Neural cell (in vitro differentiated cells): Measurements from ENCODE around the gene USH1C.

ENCODE experiments used
- EZH2 ChIP-seq: fragments of 200-600, 300-800 bp; shearing (Covaris generic), sonication (generic); IDR thresholded peaks from 2 replicates; pipeline ENCODE4 v1.6.1; 2014; ENCODE audit warnings: antibody characterized with exemption, low read length, borderline replicate concordance, mild to moderate bottlenecking; ENCODE audit not compliant: insufficient read depth, poor library complexity, severe bottlenecking
- MXI1 ChIP-seq: fragments of 450-650 bp; conservative IDR thresholded peaks from 2 replicates; pipeline ENCODE4 v1.6.1; 2014; ENCODE audit warnings: antibody characterized with exemption, mild to moderate bottlenecking; ENCODE audit not compliant: poor library complexity, severe bottlenecking
- POLR2AphosphoS5 ChIP-seq: IDR thresholded peaks from 2 replicates; pipeline ENCODE4 v1.6.1; 2012
- REST ChIP-seq: IDR thresholded peaks from 2 replicates; pipeline ENCODE4 v1.6.1; 2012; ENCODE audit warnings: borderline replicate concordance
- TF ChIP-seq, protein P1 (sequence below): fragments of 450-650 bp; IDR thresholded peaks from 2 replicates; pipeline ENCODE4 v1.5.1; 2014; ENCODE audit warnings: antibody characterized with exemption, mild to moderate bottlenecking, moderate library complexity; ENCODE audit not compliant: poor library complexity, severe bottlenecking

GRCh38 chr11:17547051-17547577, 2.9 kb upstream of the USH1C start, which contains the start of gene OTOG:
- TF ChIP-seq, protein P1, sequence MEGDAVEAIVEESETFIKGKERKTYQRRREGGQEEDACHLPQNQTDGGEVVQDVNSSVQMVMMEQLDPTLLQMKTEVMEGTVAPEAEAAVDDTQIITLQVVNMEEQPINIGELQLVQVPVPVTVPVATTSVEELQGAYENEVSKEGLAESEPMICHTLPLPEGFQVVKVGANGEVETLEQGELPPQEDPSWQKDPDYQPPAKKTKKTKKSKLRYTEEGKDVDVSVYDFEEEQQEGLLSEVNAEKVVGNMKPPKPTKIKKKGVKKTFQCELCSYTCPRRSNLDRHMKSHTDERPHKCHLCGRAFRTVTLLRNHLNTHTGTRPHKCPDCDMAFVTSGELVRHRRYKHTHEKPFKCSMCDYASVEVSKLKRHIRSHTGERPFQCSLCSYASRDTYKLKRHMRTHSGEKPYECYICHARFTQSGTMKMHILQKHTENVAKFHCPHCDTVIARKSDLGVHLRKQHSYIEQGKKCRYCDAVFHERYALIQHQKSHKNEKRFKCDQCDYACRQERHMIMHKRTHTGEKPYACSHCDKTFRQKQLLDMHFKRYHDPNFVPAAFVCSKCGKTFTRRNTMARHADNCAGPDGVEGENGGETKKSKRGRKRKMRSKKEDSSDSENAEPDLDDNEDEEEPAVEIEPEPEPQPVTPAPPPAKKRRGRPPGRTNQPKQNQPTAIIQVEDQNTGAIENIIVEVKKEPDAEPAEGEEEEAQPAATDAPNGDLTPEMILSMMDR = no peak
- TF ChIP-seq POLR2AphosphoS5 (no peak), MXI1 (no peak), REST (no peak), EZH2 (no peak)
